8988T (cell line): ENCODE results near the gene SNW1.
"Not testable (repeated sequence)": the region's sequence is repeated elsewhere in the genome, so short reads cannot be mapped to it uniquely, and the experiment has no call there.

Experiments used
- DNase-seq: peaks from one replicate; pipeline ENCODE4 v3.0.0; 2011

Gene SNW1

DNA sequence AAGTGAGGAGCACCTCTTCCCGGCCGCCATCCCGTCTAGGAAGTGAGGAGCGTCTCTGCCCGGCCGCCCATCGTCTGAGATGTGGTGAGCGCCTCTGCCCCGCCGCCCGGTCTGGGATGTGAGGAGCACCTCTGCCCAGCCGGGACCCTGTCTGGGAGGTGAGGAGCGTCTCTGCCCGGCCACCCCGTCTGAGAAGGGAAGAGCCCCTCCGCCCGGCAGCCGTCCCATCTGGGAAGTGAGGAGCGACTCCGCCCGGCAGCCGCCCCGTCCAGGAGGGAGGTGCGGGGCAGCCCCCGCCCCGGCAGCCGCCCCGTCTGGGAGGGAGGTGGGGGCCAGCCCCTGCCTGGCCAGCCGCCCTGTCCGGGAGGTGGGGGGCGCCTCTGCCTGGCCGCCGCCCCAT is 13.5 kb downstream of the SNW1 start:
- DNase-seq, result not testable (repeated sequence)

DNA sequence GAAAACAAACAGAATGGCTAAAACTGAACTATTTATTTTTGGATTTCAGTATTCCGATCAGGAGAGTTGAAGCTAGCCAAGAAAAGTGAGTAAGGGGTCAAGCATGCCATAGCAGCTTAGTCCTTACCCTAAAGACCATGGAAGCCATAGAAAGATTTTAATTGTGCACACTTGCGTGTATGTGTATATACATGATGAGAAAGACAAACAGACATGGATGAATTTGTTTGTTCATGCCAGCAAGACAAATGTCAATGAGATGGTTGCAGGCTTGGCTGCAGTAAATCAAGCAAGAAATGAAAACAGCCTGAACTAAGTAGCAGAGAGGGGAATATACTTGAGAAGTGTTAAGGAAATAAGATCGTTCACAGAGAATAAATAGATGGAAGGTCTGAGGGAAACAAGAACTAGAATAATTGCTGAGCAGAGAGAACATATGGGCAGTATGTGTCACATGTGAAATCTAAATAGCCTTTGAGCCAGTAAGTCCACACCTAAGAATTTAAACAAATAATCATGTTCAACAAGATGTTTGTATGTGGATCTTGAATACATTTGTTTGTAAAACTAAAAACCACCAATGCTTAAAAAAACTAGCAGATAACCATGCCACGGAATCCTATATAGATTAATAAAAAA is 14.8 kb downstream of the SNW1 start:
- no peak for DNase-seq

DNA sequence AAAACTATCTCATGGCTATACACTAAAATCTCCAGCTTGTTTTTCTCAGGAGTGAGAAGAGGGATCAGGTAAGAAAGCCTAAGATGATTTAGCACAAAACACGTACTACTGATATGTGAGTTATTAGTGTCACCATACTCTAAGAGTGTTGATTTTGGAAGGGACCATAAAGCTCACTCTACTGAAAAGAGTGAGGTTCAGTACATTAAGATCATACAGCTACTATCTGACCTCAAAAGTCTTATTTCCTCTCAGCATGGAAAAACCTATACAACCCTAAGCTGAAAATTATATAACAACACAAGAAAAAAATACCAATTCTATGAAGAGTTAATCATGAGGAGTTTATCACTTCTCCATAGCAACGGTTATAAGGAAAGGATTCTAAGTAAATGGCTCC is 19.5 kb downstream of the SNW1 start:
- no peak for DNase-seq

DNA sequence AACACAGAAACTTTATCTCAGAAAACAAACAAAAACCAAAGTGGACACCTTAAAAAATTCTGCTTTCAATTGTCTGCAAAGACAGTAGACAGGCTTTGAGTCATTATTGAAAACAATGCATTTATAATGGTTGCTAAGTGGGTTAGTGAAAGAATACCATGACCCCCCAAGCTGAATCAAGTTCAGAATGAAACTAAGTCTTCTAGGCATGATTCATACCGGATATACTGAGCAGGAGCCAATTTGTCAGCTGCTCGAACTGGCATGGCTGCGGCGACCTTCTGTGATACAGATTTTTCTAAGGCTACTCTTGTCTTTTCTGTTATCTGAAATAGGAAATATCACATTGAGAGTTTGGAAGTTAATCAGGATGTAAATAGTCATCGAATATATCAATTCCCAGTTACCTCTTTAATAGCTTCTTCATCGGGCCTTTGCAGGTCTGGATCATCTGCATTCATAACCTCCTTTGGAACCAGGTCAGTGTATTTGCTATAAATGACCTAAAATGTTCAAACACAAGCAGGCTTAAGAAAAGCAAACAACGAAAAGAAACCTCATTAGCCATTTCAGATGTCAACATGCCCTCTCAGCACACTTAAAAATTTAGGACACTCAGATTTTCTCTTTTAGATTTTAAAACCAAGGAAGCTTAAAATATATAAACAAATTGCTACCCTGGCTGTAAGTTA is 22.3 kb downstream of the SNW1 start:
- no peak for DNase-seq

DNA sequence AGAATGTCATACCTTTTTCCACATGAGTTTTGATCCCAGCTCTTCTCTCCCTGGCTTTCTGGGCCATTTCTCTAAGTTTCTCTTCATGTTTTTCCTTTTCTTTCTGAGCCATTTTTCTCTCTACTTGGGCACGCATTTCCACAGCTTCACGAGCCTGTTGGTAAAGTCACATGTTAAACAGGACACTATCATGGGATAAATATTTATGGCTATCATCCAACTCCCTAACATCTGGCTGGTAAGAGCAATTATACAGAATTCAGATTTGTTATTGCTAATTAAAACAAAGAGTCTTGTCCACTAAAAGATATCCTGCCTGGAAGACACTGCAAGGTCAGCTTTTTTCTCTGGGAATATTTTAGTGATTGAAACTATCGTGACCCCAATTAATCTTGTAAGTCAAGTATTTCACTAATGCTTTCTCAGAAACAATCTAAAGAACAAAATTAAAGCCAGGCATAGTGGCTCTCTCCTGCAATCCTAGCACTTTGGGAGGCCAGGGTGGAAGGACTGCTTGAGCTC is 29.9 kb downstream of the SNW1 start:
- DNase-seq, result no peak

DNA sequence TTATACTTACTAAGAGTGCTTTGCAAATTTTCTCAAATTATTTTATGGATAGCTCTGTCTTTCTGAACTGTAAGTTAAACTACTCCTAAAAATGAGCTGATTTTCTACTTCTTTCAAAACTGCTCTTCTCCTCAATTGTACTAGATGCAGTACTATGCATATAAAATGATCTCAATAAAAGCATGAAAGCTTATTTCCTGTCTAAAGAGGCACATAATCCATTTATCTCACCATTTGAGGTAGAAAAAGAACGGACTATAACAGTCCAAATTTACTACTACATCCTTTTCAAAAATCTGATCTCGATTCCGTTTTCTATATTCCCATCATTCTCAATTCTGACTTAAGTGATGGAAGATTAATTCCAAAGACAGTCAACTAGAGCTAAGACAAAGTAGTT is 38.7 kb downstream of the SNW1 start:
- no peak for DNase-seq

DNA sequence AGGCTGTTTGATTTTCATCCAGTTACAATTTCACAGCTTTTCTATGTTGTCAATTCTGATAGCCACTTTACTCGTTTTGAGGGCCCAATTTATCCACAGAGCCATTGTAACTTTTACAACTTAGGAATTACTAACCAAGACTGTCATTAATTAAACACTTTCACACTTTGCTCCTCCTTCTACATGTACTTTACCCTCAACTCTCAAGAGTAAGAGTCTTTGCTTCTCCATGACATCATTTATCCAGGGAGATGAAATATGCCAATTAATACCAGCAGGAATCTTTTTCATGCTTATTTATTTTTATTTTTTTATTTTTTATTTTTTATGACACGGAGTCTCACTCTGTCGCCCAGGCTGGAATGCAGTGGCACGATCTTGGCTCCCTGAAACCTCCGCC is 39.5 kb downstream of the SNW1 start:
- no peak for DNase-seq

DNA sequence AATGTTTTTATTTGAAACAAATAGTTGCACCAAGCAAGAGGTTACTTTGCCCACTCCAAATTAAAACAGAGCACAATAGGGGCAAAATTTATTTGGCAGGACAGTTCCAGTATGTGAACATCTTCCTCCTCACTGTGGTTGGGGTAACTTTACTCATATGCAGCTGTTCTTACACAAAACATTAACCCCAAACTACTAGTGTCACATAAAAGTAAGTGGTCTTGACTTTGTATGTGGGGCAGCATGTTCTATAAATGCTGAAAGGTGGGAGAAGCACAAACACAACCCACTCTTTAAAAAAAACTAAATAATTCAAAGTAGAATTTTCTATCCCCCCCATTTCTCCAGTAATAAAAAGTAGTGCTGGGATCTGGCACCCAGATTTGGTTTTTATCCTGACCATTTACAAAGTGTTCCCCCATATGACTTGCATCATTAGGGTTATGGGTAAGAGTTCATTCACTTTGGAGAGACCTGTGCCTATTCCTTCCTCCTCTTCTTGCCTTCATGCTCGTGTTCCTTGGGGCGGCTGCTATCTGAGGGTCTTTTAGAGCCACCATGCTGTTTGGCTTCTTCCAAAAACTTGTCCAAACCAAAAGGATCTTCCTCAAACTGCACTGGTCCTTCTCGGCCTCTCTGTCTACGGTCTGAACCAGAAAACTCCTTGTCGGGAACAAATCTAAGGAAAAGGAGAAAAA is 43.2 kb downstream of the SNW1 start:
- no peak for DNase-seq

DNA sequence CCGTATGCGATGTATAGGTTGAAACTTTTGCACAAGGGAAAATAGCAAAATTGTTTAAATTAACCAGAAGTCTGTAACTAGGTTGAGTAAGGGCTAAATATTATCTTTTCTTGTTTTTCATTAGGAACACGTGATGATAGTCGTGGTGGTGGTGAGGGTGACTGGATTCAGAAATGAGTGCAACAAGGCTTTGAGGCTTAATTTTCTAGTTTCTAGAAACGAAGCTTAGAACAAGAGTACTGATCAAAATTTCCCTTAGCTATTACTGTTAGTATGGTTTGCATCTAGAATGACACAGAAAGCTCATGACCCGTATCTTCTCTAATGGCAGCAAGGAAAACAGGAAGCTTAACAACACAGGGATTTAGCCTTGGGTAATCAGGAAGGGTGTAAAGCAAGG is 46.0 kb downstream of the SNW1 start:
- DNase-seq, result no peak

DNA sequence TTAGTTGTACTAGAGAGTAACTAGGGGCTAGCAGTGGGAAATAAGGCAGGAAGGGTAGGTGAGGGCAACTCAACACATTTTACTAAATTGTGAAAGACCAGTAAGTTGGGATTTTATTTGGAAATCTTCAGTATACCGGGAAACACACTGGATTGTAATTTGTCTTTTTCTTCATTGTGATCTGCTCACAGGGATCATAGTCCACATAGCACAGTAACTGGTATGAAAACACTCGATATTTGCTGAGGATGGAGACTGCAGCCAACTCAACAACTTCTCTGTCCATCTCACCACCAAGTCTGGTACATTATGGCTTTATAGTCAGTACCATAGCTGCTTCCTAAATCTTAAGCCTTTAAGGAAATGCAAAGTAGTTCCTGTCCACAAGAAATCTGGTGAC is 50.6 kb downstream of the SNW1 start:
- no peak for DNase-seq

DNA sequence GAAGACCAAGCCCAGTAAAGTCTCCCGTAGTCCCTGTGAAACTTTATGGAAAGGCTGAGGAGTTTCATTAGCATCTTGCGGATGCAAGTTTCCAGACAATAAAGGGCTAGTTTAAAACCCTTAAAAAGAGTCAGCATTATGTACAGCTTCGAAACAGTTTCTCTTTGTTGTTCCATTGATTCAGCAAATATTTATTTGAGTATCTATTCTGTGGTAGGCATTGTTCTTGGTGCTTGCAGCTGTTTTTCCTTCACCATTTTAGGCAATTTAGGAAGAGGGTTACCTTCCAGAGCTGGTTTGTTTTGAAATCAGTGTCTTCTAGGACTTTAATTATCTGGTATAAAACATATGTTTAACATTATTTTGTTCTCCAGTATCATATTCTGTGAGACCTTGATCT is 51.5 kb downstream of the SNW1 start:
- DNase-seq, result no peak

DNA sequence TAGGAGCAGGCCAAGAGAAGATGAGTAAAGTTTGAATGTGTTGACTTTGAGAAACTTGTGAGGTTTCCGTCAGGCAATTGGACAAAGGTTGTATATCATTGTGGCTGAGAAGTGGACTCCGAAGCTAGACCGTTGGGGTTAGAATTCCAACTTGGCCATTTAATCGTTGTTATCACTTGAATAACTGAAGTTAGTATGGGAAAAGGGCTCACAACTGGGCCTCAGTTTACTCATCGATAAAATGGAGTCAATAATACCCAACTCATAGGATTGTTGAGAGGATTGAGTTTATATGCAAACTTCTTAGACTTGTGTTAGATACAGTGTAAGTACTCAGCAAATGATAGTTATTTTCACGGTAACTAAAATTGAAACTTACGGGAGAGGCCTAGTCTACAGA is 52.2 kb downstream of the SNW1 start:
- no peak for DNase-seq

DNA sequence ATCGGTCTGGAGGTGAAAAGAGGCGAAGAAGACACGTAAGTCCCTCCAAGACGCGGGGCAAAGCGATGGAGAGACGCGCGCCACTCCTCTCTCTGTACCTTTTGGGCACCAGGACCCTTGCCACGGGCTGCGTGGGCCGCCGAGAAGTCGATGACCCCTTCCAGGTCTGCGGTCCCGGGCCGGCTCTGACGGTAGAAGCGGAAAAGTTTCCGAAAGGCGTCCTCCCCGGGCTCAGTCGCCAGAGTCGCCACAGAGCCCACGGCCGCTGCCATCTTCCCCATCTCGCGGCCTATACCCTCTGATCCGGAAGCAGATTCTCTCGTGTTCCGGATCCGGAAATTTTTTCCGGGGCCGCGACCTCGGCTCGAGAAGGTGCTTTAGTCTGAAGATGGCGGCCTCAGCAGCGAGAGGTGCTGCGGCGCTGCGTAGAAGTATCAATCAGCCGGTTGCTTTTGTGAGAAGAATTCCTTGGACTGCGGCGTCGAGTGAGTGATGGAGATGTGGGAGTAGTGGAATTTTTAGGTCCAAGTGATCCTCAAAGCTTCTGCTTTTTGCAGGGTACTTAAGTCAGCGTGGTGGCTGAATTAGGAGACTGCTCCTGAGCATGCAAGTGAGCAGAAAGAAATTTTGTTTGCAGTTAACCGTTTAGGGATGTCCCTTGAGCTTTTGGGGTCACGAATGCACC is 53.1 kb downstream of the SNW1 start, which contains the start of the genes ALKBH1 and SLIRP:
Gene ALKBH1 (minus strand): TSS at position 300 of the 685 bp plus-strand sequence. CDS start 19 bp downstream, at position 281.
Gene SLIRP (plus strand): TSS at position 380 of the 685 bp plus-strand sequence. CDS start 9 bp downstream, at position 389.
- DNase-seq, result peak; percentile 70

DNA sequence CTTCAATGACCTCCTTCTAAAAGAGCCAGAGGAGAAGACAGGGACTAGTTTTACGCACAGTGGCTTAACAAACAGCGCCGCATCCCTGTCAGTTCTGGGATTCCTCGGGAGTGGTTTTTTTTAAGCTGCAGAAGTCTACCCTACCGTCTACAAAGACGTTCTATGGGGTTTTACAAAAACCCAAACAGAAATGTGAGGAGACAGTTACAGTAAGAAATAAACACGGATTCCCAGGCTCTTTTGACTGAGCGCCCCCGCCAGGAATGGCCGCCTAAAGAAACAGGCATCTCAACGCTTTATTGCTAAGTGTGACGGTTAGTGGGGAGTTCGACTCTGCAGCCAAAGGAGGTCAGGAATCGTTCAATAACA is 53.6 kb downstream of the SNW1 start:
- peak; percentile 23 for DNase-seq

DNA sequence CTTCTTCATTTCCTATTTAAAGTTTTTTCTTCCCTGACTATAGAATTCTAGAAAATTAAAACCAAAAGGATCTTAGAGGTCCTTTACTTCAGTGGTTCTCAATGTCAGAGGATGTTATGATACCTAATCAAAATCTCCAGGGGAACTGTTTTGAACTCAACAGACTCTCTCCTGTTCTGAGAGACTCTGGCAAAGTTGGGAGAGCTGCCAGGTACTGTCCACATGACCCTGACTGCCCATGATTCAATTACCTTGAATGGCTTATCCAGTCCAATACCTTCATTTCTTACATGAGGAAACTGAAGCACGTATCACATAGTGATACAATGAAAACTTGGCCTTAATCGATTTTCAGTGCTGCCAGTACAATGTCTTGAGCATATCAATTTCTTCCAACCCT is 69.7 kb downstream of the SNW1 start:
- DNase-seq, result no peak

DNA sequence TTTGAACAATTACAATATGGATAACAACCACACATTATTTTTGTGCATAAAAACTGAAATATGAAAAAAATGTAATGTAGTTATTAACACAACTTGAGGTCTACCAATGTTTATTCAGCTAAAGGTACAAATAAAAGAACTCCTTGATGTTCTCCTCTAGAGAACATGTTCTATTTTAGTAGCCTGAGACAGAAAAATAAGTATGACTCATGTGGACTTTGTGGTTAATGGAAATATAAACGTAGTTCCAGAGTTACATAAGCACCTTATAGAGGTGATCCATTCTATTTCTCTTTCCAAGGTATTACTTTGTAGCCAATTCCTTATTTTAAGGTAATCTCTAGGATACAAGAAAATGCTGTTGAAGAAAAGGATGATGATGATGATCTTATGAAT is 78.8 kb downstream of the SNW1 start:
- DNase-seq, result no peak

DNA sequence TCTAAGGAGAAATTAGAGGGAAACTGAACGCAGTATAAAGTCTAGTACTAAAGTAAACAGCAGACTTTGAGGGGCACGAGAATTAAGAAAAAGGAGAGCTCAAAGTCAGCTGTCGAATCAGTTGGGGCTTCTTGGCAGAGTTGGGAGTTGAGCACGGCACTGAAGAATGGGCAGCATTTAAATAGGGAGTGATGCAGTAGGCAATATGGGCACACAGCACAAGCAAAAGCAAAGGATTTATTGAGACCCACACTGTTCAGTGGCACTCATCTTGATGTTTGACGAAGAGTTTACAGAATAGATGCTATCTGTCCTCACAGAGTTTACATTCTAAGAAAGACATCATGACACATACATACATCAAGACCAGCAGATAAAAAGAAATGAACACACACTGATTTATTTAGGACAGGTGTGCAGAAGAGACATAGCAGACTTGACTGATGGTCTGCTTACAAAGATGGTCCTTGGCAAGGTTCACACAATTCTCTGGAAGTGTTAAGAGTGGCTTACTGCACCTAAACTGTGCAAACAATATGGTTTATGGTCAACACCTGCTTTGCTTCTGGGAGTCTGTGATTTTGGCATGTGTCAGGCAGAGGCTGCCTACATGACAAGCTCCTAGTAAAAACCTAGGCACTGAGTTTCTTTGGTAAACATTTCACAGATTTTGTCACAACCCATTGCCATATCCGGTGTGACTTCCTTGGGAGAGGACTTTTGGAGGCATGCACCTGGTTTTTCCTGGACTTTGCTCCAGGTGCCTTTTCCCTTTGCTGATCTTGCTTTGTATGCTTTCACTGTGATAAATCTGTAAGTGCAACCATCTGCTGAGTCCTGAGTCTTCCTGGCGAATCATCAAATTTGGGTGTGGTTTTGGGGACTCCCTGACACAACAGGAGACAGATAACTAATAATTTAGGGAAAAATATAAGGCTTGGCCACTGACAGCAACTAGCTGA is 79.5 kb downstream of the SNW1 start:
- DNase-seq, result no peak

DNA sequence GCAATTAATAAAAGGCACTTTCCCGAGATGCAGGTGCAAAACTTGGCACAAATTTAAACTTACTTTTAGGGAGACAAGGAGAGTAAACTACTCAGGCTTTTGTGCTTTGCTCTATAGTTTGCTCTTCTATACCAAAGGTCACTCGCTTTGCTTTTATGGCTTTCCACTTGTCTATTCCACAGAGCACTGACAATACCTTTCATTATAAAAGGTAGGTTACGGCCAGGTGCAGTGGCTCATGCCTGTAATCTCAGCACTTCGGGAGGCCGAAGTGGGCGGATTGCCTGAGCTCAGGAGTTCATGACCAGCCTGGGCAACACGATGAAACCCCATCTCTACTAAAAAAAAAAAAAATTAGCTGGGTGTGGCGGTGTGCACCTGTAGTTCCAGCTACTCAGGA is 86.0 kb downstream of the SNW1 start:
- DNase-seq, result no peak

DNA sequence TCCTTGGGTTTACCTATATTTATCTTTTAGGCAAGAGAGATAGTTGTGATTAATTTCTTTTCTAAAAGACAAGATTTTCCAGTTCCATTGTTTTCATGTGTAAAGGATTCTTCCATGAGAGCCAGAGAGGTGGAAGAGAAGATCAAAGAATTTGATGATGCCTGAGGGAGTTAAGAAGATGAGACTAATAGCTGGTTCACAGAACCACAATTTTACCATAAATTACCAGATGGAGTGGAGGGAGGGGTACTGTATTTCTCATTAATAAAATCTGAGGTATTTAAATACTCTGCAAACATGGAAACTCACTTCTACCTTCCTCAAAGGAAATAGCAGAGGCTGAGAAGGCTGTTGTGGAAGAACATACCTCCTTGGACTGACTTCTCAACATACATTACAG is 87.8 kb downstream of the SNW1 start:
- no peak for DNase-seq
